Measurements from ENCODE around the gene UGT1A4.

- TF ChIP-seq CTCF (IDR thresholded peaks at IDR 0.05) (no peak), POLR2A (IDR thresholded peaks at IDR 0.05) (no peak)
These were observed 4.4 kb upstream of the UGT1A4 start for GRCh38 chr2:233714121-233714520.

All from vagina (tissue), 2 donors.